Activated T-helper 1 cell treated with anti-CD3 and anti-CD28 coated beads, Interleukin-2, amount 50 U/mL, for 16 hours (primary cell): ENCODE data around the gene RNF112.
"Not testable (repeated sequence)": the region's sequence is repeated elsewhere in the genome, so short reads cannot be mapped to it uniquely, and the experiment has no call there.

ENCODE experiments used
- DNase-seq, 2 donors: peaks; one replicate each; pipeline ENCODE4 v3.0.0-alpha.2; 2020; ENCODE audit warnings: low read depth in 1 of 2, low spot score in 1 of 2

The RNF112 gene

GRCh38 chr17:19443148-19443547 lies 32.1 kb downstream of the RNF112 start:
- no peak for DNase-seq

- DNase-seq = no peak
These were observed 34.1 kb downstream of the RNF112 start for GRCh38 chr17:19445105-19445504.

- DNase-seq = not testable (repeated sequence)
These were observed 35.5 kb downstream of the RNF112 start for GRCh38 chr17:19446577-19446976.

GRCh38 chr17:19447085-19447583 lies 36.1 kb downstream of the RNF112 start:
- DNase-seq = peak; percentile 26 to 43

- DNase-seq = no peak
These were observed 37.6 kb downstream of the RNF112 start for GRCh38 chr17:19448341-19449268.

- DNase-seq = no peak
These were observed 38.6 kb downstream of the RNF112 start for GRCh38 chr17:19449656-19450055.

- no peak for DNase-seq
These were observed 42.3 kb downstream of the RNF112 start for GRCh38 chr17:19453296-19453695.

GRCh38 chr17:19454074-19454473 lies 43.0 kb downstream of the RNF112 start:
- no peak for DNase-seq

- DNase-seq = no peak
These were observed 45.2 kb downstream of the RNF112 start for GRCh38 chr17:19456016-19456927.

GRCh38 chr17:19457046-19457445 lies 46.0 kb downstream of the RNF112 start:
- no peak for DNase-seq

- no peak for DNase-seq
These were observed 46.8 kb downstream of the RNF112 start for GRCh38 chr17:19457830-19458271.

- not testable (repeated sequence) for DNase-seq
These were observed 47.4 kb downstream of the RNF112 start for GRCh38 chr17:19458481-19458880.

GRCh38 chr17:19459018-19459655 lies 48.1 kb downstream of the RNF112 start:
- DNase-seq = not testable (repeated sequence)

- DNase-seq = no peak
These were observed 49.7 kb downstream of the RNF112 start for GRCh38 chr17:19460700-19461099.

- no peak for DNase-seq
These were observed 50.1 kb downstream of the RNF112 start for GRCh38 chr17:19461116-19461515.

- no peak for DNase-seq
These were observed 50.6 kb downstream of the RNF112 start for GRCh38 chr17:19461681-19462080.

GRCh38 chr17:19462456-19463035 lies 51.5 kb downstream of the RNF112 start:
- not testable (repeated sequence) for DNase-seq

- DNase-seq = no peak
These were observed 53.3 kb downstream of the RNF112 start for GRCh38 chr17:19464031-19465026.
